ENCODE data around the gene TTPAL. TPM values are rescaled to one million over a fixed set of nuclear protein-coding genes. Genes with fewer than 3 reads are reported as not detected.

TTPAL gene
- total RNA-seq, 1 experiment from 2014 or later = 21.1 TPM

- H3K9ac ChIP-seq (ENCODE audit: extremely low read depth, insufficient read length, low read length) = no peak overlapping the region
- no peaks in the 10 kb centered on the region for H3K23me2 ChIP-seq (ENCODE audit: insufficient read length, low read depth, low read length, poor library complexity, severe bottlenecking)
- H3K14ac ChIP-seq (ENCODE audit: insufficient read depth, low read length) = no peak overlapping the region
- H4K91ac ChIP-seq (ENCODE audit: insufficient read length, low read depth, low read length) = no peak overlapping the region
- no peaks in the 10 kb centered on the region for H3K4me1 ChIP-seq (ENCODE audit: insufficient read depth, low read length)
- no peaks in the 10 kb centered on the region for H3K27me3 ChIP-seq (ENCODE audit: insufficient read depth, low read length)
- no peak overlapping the region for H3K27ac Mint-ChIP-seq
- TF ChIP-seq CTCF (conservative IDR thresholded peaks at IDR 0.05) = no peak
- H3T11ph ChIP-seq (ENCODE audit: low read length) = no peak overlapping the region
- no peak for DNase-seq
- peaks cover 21% of the 10 kb centered on the region in 2 experiments for H3K4me1 Mint-ChIP-seq
- no peak overlapping the region for H2AK5ac ChIP-seq (ENCODE audit: insufficient read length, low read length)
- no peak overlapping the region for H2BK120ac ChIP-seq (ENCODE audit: low read depth, low read length, poor library complexity, severe bottlenecking)
- H3K27ac ChIP-seq (ENCODE audit: insufficient read length, low read depth, low read length) = no peak overlapping the region
- H2BK5ac ChIP-seq (ENCODE audit: insufficient read length, low read length) = no peak overlapping the region
- H2BK15ac ChIP-seq (ENCODE audit: low read depth, low read length) = no peak overlapping the region
- H3K9me3 Mint-ChIP-seq = no peaks in the 10 kb centered on the region
- H4K5ac ChIP-seq (ENCODE audit: insufficient read length, low read depth, low read length) = no peak overlapping the region
- H3K79me1 ChIP-seq (ENCODE audit: insufficient read depth, low read depth, low read length, poor library complexity, severe bottlenecking) = no peaks in the 10 kb centered on the region
- H3K56ac ChIP-seq (ENCODE audit: insufficient read length, low read depth, low read length) = no peak overlapping the region
- H3K9me3 ChIP-seq (ENCODE audit: control insufficient read depth, low read depth, low read length) = no peaks in the 10 kb centered on the region
- no peaks in the 10 kb centered on the region for H3K79me2 ChIP-seq (ENCODE audit: insufficient read depth, low read length)
- H4K8ac ChIP-seq (replicated peaks; ENCODE audit: insufficient read length, low read depth, low read length) = no peak overlapping the region
- H3K4me3 Mint-ChIP-seq = no peak overlapping the region
- H3K18ac ChIP-seq (ENCODE audit: insufficient read length, low read depth, low read length) = no peak overlapping the region
- H2AFZ ChIP-seq (ENCODE audit: low read length) = no peak overlapping the region
- H4K20me1 ChIP-seq (ENCODE audit: control insufficient read depth, insufficient read depth, insufficient read length) = no peaks in the 10 kb centered on the region
- H3K36me3 Mint-ChIP-seq (ENCODE audit: insufficient read depth in 1 of 3, low read depth in 3 of 3) = no peaks in the 10 kb centered on the region
- H3K4ac ChIP-seq (ENCODE audit: low read depth, low read length) = no peak overlapping the region
- H3K27me3 Mint-ChIP-seq (ENCODE audit: low read depth) = no peaks in the 10 kb centered on the region
- no peak overlapping the region for H2BK20ac ChIP-seq (ENCODE audit: low read depth, low read length, poor library complexity, severe bottlenecking)
- WGBS (ENCODE audit: extremely low coverage, insufficient read length, low lambda C conversion rate) = no CpG with 5 or more reads among the region's 3 CpGs
- H2BK12ac ChIP-seq (ENCODE audit: insufficient read length, low read depth, low read length) = no peak overlapping the region
- no peak overlapping the region for H3K4me2 ChIP-seq (ENCODE audit: insufficient read depth, insufficient read length, low read length)
- no peak overlapping the region for H3K23ac ChIP-seq (ENCODE audit: insufficient read length, low read depth, low read length)
Observed at GRCh38 chr20:44464514-44464913, 11.2 kb upstream of the TTPAL start.

Data from H9 (cell line).